ENCODE measurements around the gene TEDC2.
A peak's percentile ranks its signal among the peaks of the same experiment; 100 is the strongest.

The TEDC2 gene

DNA sequence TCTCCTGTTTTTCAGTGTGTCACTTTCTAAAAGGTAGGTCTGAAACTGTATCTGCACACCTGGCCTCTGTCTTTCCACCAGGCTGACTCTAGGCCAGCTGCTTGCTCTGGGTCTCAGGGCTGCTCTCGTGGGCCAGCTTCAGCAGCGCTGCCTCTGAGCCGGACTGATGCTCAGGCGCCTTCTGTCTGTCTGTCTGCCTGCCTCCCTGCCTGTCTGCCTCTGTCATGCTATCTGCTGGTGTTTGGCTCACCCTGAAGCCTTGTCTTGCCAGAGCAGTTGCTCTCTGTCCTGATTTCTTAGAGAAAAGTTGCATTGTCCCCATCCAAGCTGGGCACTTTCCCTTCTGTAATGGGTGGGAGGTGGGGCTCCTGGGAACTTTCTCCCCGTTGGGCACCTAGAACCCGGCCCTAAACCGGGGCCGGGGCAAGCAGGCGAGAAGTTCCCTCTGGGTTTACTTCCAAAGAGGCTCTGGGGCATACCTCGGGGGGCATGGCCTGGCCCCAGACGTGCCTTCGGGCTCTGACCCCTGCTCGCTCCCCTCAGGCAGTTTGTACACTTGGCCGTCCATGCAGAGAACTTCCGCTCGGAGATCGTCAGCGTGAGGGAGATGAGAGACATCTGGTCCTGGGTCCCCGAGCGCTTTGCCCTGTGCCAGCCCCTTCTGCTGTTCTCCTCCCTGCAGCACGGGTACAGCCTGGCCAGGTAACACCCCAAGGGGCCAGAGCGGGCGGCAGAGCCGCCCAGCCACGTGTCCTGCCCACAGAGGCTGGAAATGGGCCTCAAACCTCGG lies 38.0 kb downstream of the TEDC2 start:
- no peak for DNase-seq

DNA sequence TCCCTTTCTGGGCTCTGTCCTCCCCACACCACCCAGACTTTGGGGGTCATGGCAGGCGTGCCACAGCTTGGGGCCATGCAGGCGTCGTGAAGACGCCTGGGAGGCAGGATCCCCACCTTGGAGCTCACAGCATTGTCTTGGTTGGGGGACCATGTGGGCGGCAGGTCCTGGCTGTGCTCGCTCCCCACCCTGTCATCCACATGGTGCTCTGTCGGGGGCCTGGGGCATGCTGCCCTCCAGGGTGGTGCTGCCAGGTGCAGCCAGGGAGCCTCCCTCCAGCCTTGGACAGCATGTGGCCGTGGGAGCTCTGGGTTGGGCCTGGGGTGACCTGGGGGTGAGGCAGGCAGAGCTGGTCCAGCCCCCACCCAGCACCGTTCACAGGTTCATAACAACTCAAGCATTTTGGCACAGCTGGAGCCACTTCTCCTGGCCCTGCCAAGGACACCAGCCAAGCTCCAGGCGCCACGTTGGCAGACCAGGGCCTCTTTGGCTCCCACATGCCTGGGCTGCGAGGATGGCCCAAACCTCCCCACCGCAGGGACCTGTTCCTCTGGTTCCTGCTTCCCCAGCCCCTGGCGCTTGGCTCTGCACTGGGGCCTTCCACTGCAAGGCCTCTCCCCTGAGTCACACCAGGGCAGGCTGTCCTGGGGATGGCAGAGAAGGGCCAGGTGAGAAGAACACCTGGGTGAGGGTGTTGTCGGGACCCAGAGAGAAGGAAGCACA lies 38.8 kb downstream of the TEDC2 start:
- DNase-seq = no peak

DNA sequence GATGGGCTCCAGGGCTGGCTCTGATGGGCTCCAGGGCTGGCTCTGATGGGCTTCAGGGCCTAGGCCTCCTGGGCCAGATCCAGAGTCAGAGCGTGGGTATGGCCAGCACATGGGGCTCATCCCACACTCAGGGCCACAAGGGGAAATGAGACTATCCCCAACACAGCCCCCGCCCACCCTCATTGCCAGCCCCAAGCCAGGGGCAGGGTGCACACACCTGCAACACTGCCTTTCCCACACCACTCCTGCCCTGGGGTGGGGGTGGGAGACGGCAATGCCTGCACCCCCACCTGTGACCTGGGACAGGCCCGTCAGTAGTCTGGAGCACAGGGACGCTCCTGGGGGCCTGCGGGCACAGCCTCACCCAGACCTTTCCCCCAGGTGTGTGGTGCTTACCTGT lies 39.5 kb downstream of the TEDC2 start:
- DNase-seq = no peak

DNA sequence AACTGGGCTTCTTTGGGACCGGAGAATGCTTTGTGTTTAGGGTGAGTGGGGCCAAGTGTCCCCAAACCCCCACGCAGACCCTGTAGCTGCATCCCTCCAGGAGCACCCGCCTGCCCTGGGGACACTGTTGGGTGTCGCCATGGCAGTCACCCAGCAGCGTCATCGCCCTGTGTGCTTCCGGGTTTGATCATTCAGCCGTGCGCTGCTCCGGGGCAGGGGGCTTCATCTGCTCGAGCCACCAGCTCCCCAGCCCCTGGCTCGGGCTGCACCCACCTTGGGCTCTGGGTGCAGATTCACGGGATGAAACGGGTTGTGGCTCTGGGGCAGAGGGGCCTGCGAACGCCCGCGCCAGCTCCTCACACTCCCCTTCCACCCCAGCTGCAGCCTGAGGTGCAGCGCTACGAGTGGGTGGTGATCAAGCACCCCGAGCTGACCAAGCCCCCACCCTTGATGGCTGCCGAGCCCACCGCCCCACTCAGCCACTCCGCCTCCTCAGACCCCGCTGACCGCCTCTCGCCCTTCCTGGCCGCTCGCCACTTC lies 40.1 kb downstream of the TEDC2 start:
- no peak for DNase-seq

DNA sequence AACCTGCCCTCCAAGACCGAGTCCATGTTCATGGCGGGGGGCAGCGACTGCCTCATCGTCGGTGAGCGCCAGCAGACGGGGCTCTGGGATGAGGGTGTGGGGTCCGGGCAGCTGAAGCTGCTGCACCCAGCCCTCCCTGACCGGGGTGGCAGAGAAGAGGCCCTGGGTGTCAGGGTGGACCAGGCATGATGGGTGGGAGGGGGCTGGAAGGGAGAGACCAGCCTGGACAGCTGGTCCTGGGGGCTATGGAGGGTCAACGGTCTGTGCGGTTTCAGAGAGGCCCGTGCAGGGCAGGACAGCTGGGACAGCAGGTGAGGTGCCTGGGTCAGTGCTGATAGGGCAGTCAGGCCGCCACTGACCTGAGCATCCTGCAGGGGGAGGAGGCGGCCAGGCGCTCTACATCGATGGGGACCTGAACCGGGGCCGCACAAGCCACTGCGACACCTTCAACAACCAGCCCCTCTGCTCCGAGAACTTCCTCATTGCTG lies 40.6 kb downstream of the TEDC2 start:
- no peak for DNase-seq

DNA sequence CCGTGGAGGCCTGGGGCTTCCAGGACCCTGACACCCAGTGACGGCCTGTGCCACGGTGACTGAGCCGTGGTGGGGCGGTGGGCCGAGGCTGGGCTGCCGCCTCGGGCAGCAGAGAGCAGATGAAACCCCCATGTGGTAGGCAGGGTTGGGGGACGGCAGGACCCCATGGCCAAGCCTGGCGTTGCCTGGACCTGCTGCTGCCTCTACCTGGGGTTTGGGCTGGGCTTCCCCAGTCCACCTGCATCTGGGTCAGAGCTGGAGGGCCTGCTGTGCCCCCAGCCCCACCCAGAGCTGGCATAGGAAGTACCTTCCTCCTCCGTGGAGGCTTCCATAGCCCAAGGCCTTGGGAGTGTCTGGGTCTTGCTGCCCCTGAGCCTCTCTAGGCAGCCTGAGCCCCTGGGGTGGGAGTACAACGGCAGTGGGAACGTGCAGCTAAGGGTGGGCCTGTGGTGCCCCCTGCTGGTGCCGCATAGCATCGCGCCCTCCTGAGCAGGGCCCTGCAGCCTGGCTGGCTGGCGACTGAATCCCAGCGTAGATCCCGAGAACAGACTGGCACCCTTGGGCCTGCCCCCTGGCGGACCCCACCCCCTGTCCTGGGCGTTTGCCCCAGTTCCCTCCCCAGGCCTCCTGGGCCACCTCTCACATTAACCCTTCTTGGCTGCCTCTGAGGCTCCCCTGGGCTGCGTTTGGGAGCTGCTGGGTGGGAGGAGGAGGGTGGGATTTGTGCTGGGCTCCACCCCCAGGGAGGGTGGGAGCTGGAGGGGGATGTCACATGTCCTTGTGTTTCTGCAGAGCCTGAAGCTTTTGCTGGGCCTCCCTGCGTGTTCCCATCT lies 41.2 kb downstream of the TEDC2 start:
- DNase-seq = peak; percentile 80

DNA sequence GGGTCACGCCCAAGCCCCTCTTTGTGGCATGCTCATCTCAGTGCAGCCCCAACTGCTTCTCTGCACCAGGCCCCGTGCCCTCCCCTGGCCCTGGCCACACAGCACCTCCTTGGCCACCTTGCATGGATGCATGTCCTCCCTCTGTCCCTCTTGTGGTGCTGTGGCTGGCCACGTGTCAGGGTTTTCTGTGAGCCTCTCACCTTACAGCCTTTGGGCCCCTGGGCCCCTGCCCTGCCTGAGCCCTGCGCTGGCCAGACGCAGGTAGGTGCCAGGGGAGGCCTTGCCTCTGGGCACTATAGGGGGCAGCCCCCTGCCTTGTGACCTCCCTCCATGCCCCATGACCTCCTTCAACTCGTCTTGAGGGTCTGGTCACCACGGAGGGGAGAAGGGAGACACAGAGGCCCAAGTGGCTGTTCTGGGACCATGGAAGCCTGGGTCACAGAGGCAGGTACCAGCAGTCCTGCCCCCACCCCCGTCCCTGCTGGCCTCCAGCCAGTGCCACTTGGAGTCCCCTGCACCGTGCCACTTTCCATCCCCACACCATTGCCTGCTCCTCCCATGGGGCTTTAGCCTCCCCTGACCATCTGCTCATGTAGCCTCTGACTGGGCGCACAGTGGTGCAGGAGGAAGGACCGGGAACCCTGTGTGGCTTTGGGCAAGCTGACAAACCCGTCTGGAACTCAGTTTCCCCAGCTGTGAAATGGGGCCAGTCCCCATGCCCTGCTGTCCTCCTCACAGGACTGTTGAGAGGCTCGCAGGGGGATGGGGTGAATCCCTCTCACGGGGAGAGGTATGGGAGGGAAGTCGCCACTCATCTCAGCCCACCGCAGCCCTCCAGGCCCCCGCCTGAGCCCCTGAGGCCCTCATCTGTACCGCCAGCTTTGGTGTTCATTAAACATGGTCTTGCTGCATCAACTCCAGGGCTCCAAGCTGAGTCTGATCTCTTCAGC lies 42.3 kb downstream of the TEDC2 start:
- no peak for DNase-seq

DNA sequence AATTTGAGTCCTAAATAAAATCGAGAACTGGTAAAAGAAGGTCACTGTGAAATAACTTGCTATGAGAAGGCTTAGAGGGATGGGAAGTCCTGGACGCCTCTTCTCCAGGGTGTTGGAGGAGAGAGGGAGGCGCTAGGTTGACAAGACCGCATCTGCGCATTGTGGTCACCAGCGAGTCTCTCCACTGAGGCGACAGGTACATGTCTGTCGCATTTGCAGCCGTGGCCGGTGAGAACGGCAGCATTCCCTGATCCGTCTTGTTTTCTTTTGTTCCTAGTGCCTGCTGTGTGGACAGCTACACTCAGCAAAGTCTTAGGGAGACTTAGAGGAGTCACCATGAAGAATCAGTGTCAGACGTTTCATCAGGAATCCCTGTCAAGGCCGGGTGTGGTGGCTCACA lies 45.8 kb downstream of the TEDC2 start:
- DNase-seq = no peak

DNA sequence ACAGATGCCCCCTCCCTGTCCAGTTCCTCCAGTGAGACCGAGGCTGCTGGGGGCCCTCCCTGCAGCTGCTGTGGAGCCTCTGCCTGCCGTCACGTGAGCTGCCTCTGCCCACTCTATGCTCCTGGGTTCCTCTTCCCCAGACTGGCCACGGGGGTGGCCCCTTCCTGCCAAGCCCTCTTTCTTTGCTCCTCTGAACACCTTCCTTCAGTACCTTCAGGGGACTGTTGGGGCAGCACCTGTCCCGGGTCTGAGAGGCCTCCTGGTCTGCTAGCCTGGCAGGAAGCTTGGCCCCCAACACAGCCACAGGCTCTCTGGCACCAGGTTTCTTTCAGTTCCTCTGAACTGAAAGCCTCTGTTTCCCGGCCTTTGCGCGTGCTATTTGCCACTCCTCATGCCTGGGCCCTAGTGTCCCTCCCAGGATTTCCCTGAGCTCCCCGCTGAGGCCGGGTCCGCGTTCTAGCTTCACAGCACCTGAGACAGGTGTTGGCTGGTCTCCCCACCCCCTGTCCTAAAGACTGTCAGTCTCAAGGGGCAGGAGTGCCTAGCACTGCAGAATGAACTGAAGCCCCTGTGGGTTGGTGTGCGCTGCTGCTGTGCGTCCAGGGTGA lies 47.2 kb downstream of the TEDC2 start:
- DNase-seq = no peak

DNA sequence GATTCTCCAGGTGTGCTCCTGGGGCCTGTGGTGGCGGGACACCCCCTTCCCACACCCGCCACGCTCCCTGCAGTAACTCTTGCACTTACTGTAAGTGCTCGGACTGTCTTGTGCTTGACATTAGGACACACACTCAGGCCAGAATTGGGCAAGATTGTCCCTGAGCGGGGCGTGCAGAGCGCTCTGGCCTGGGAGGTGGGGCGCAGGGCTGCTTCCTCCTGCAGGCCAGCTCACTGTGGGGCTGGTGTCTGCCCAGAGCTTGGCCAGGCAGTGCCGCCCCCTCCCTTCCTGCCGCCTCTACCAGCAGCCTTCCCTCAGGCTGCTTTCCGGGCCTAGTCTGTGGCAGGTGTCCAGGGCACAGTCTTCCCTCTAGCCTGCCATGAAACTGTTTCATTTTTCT lies 47.8 kb downstream of the TEDC2 start:
- no peak for DNase-seq

DNA sequence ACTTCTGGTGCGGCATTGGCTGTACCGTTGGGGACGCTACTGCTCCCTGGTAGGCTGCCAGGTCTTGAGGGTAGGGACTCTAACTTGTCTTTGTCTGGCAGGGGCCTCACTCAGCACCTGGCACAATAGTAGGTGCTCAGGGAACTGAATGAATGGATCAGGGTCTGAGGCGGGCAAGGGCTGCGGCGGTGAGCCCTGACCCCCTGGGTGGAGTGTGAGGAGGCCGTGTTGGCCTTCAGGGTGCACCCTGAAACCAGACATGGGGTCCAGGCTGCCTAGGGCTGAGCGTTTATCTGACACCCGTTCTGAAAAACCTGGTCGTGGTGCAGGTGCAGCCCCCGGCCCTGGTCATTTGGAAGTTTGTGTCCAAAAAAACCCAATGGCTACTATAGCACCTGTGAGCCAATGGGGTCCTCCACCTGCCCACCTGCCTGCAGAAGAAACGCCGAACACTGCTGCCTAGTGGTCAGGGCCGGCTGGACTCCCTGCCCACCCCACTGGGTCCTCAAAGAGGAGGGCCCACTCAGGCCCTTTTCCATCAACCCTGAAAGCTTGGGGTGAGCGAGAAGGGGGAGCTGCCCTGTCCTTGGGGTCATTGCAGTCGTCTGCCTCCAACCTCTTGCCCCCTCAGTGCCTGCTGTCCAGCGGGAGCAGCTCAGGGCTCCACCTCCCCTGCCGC lies 49.0 kb downstream of the TEDC2 start:
- no peak for DNase-seq

DNA sequence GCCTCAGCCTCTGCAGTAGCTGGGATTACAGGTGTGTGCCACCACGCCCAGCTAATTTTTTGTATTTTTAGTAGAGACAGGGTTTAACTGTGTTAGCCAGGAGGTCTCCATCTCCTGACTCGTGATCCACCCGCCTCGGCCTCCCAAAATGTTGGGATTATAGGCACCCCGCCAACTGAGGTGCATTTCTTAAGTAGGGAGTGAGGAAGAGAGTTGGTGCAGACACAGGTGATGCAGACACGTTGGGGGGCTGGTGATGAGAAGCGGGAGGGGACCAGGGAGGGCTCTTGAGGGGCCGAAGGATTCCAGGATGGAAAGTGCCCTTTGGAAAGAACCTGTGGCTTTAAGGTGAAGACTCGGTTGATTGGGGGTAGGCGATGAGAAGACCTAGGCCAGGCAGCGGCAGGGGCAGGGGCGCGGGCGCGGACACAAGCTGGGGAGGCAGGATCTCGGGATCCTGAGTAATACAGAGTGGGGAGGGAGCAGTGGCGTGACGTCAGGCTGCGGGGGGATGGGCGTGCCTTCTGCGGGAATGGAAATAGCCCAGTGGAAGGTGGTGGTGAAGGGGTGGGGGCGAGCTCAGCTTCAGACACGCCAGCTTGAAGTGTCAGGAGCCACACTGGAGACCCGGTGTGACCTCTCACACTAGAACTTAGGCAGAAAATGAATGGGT lies 51.4 kb downstream of the TEDC2 start:
- no peak for DNase-seq

DNA sequence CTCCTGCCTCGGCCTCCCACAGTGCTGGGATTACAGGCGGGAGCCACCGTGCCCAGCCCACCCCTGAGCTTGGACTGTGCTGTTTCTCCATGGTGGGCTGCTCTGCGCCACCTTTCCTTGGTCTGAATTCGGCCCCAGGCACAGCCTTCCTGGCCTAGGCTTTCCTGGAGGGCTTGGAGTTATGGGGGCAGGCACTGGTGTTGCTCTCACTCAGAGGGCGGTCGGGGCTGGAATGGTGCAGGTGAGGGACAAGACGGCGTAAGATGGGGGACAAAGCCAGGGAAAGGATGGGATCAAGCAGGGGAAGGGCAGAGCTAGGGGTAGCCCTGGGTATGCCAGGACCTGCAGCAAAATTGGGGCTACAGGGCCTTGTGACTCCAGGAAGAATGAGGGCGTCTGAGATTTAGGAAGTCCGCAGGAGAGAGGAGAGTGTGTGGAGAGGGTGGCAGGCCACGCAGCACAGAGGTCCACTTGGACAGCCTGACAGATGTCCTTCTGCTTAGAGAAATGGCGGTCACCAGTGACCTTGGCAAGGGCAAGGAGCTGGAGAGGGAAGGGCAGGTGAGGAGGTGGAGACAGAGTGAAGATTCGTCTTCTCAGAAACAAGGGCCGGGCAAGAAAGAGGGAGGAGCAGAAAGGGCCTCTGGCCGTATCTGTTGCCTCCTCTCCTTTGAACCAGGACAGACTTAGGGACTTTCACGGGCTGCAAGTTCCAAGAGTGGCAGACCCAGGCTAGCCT lies 52.3 kb downstream of the TEDC2 start:
- DNase-seq = no peak

DNA sequence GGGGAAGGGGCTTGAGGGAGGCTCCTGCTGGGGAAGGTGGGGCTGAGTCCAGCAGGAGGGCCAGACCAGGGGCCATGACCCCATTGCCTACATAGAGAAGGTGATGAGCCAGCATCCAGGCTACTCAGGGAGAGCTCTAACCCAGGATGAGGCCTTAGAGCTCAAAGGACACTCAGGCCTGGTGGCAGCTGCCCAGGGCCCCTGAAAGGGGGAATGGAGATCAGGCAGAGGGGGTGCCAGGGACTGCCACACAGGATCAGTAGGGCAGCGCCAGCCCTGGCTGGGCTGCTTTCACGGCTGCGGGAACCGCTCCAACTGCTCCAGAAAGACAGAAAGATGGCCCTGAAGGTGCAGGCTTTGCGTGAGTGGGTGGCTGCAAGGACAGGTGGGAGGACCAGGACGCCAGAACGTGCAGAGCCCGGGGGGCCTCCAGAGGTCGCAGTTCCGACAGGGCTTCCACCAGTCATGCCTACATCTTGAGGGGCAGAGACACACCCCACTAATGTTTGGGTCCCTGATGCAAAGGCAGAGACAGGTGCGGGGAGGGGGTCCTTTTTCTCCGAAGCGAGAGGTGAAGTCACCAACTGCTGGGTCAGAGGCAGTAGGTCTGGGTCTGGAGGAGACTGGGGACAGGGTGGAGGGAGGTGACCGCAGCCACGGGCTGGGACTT lies 53.0 kb downstream of the TEDC2 start:
- DNase-seq = peak; percentile 52

DNA sequence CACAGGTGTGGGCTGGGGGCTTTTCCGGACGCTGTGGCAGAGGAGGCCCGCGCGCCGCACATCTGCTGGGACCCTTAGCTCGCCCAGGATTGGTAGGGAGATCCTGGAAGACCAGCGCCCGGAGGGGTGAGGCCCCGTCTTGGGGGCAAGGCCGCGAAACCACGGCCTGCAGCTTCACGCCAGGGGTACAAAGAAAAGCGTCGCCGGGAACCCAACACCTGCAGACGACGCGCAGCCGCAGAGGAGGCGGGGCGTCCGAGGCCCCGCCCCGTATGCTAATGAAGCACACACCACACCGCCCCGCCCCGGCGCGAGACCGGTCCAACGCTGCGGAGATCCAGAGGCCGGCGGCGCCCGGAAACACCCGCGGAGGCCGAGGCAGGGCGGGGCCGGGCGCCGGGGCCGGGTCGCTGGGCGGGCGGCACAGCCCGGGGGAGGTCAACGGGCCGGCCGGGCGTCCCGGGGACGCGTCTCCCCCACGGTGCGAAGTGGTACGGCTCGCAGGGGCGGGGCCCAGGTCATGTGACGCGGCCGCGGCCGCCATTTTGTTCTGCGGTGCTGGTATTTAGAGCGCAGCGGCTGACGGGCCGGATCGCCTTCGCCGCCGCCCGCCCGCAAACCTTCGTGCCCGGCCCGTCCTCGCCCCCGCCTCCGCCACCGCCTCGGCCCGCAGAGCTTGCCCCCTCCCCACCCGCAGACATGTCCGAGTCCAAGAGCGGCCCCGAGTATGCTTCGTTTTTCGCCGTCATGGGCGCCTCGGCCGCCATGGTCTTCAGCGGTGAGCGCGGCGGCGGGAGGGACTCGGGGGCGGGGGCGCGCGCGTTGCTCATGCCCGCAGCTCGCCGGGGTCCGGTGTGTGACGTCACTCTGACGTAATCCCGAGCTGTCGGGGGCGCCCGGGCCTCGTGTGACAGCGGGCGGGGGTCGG lies 53.8 kb downstream of the TEDC2 start, which contains the start of gene ATP6V0C:
TSS of gene ATP6V0C (plus strand) at position 548 of the 928 bp plus-strand sequence. CDS start at position 700, 152 bp downstream.
- peak; percentile 90 for DNase-seq
